OCI-LY1 (cell line): Measurements from ENCODE around the gene DMD.

Source experiments
- H2AFZ ChIP-seq: fragments of 200-600 bp; sonication (generic), shearing (Covaris generic); 2 replicates; pipeline ENCODE4 v1.6.0; 2014; ENCODE audit warnings: antibody characterized with exemption, mild to moderate bottlenecking, low read length
- H3F3A ChIP-seq: fragments of 200-600 bp; sonication (generic), shearing (Covaris generic); 2 replicates; pipeline ENCODE4 v1.6.0; 2014; ENCODE audit warnings: mild to moderate bottlenecking, antibody characterized with exemption, low read length, moderate library complexity; ENCODE audit not compliant: insufficient read depth
- H3K27ac ChIP-seq: fragments of 200-600 bp; sonication (generic); 2 replicates; pipeline ENCODE4 v1.5.1; 2014; ENCODE audit warnings: low read length, mixed run types, mild to moderate bottlenecking, low read depth; ENCODE audit not compliant: poor library complexity, severe bottlenecking
- H3K27me3 ChIP-seq: fragments of 200-600 bp; sonication (generic); 2 replicates; pipeline ENCODE4 v1.6.0; 2014; ENCODE audit warnings: antibody characterized with exemption, mild to moderate bottlenecking, low read length, moderate library complexity; ENCODE audit not compliant: insufficient read depth
- H3K36me3 ChIP-seq: fragments of 200-600 bp; sonication (generic); 2 replicates; pipeline ENCODE4 v1.6.1; 2014; ENCODE audit warnings: mild to moderate bottlenecking, antibody characterized with exemption, low read length, moderate library complexity, mixed read lengths; ENCODE audit not compliant: insufficient read depth
- H3K4me1 ChIP-seq: fragments of 200-600 bp; sonication (generic); 2 replicates; pipeline ENCODE4 v1.5.1; 2014; ENCODE audit warnings: mild to moderate bottlenecking, low read length, moderate library complexity; ENCODE audit not compliant: insufficient read depth, severe bottlenecking
- H3K4me2 ChIP-seq: fragments of 200-600 bp; sonication (generic), shearing (Covaris generic); 2 replicates; pipeline ENCODE4 v1.6.1; 2014; ENCODE audit warnings: low read length
- H3K4me3 ChIP-seq: fragments of 200-600 bp; sonication (generic); 2 replicates; pipeline ENCODE4 v1.5.1; 2014; ENCODE audit warnings: low read length, low read depth, mild to moderate bottlenecking, mixed read lengths; ENCODE audit not compliant: poor library complexity, severe bottlenecking
- H3K79me2 ChIP-seq: fragments of 200-600 bp; shearing (Covaris generic); 2 replicates; pipeline ENCODE4 v1.6.1; 2016; ENCODE audit warnings: mixed run types, low read length, mixed read lengths; ENCODE audit not compliant: insufficient read depth
- H3K9ac ChIP-seq: fragments of 200-600 bp; sonication (generic), shearing (Covaris generic); 2 replicates; pipeline ENCODE4 v1.6.1; 2014; ENCODE audit warnings: mild to moderate bottlenecking, low read length, mixed read lengths
- H3K9me2 ChIP-seq: fragments of 200-600 bp; sonication (generic), shearing (Covaris generic); 2 replicates; pipeline ENCODE4 v1.6.1; 2014; ENCODE audit warnings: low read depth, mild to moderate bottlenecking, low read length, mixed read lengths
- H3K9me3 ChIP-seq: fragments of 200-600 bp; shearing (Covaris generic); 2 replicates; pipeline ENCODE4 v1.6.1; 2014; ENCODE audit warnings: low read length, mixed read lengths
- H4K20me1 ChIP-seq: fragments of 200-600 bp; sonication (generic), shearing (Covaris generic); 2 replicates; pipeline ENCODE4 v1.6.0; 2016; ENCODE audit warnings: mild to moderate bottlenecking, low read length; ENCODE audit not compliant: insufficient read depth
- CTCF ChIP-seq: fragments of 200-600 bp; sonication (generic), shearing (Covaris generic); IDR thresholded peaks from 2 replicates; pipeline ENCODE4 v1.5.1; 2017; ENCODE audit warnings: mild to moderate bottlenecking, antibody characterized with exemption, low read length, moderate library complexity, mixed read lengths
- EZH2 ChIP-seq: fragments of 200-600 bp; sonication (generic), shearing (Covaris generic); IDR thresholded peaks from 2 replicates; pipeline ENCODE4 v1.8.0; 2017; ENCODE audit warnings: borderline replicate concordance, mixed run types, mild to moderate bottlenecking, antibody characterized with exemption, low read length, moderate library complexity, mixed read lengths

The DMD gene

DNA sequence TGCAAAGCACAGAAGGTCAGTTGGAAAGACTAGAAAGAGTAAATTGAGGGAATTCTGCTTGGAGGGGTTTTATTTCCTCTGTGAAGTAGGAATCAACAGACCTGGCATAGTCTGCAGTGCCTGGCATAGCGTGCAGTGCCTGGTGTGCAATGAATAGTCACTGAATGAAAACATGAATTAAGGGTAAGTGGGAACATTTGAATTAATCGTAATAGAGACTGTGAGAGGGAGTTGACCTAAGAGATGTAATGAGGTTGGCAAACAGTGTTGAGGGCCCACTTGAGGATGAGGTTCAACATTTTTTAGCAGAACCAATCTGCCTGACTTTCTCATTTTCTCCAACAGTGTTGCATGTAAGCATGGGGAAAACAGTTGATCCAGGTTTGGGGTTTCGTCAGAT lies 1762.3 kb downstream of the DMD start:
- no peak overlapping the region for H3K27ac ChIP-seq
- H3K9ac ChIP-seq, result no peak overlapping the region
- H3K9me3 ChIP-seq, result no peaks in the 10 kb centered on the region
- no peaks in the 10 kb centered on the region for H3K27me3 ChIP-seq
- no peaks in the 10 kb centered on the region for H3F3A ChIP-seq
- H3K79me2 ChIP-seq, result no peaks in the 10 kb centered on the region
- H3K36me3 ChIP-seq, result no peaks in the 10 kb centered on the region
- no peak overlapping the region for H3K4me3 ChIP-seq
- no peaks in the 10 kb centered on the region for H4K20me1 ChIP-seq
- no peak for TF ChIP-seq CTCF
- no peak for TF ChIP-seq EZH2
- no peak overlapping the region for H3K4me2 ChIP-seq
- no peaks in the 10 kb centered on the region for H3K4me1 ChIP-seq
- H2AFZ ChIP-seq, result no peak overlapping the region
- H3K9me2 ChIP-seq, result no peaks in the 10 kb centered on the region

GRCh38 chrX:31445542-31445941 lies 1765.8 kb downstream of the DMD start:
- no peaks in the 10 kb centered on the region for H4K20me1 ChIP-seq
- H3K36me3 ChIP-seq, result no peaks in the 10 kb centered on the region
- H3K9me3 ChIP-seq, result no peaks in the 10 kb centered on the region
- H2AFZ ChIP-seq, result no peak overlapping the region
- H3K79me2 ChIP-seq, result no peaks in the 10 kb centered on the region
- H3K4me1 ChIP-seq, result no peaks in the 10 kb centered on the region
- H3K27ac ChIP-seq, result no peak overlapping the region
- H3K27me3 ChIP-seq, result no peaks in the 10 kb centered on the region
- H3K4me2 ChIP-seq, result no peak overlapping the region
- H3K9me2 ChIP-seq, result no peaks in the 10 kb centered on the region
- no peak overlapping the region for H3K9ac ChIP-seq
- H3F3A ChIP-seq, result no peaks in the 10 kb centered on the region
- TF ChIP-seq CTCF (no peak), EZH2 (no peak)
- no peak overlapping the region for H3K4me3 ChIP-seq

- H3K27ac ChIP-seq, result no peak overlapping the region
- TF ChIP-seq EZH2 (no peak), CTCF (no peak)
- H3K79me2 ChIP-seq, result no peaks in the 10 kb centered on the region
- H3K9me2 ChIP-seq, result no peaks in the 10 kb centered on the region
- no peak overlapping the region for H2AFZ ChIP-seq
- H3F3A ChIP-seq, result no peaks in the 10 kb centered on the region
- H3K4me1 ChIP-seq, result no peaks in the 10 kb centered on the region
- H3K4me3 ChIP-seq, result no peak overlapping the region
- H3K27me3 ChIP-seq, result no peaks in the 10 kb centered on the region
- no peaks in the 10 kb centered on the region for H4K20me1 ChIP-seq
- no peak overlapping the region for H3K9ac ChIP-seq
- H3K36me3 ChIP-seq, result no peaks in the 10 kb centered on the region
- H3K4me2 ChIP-seq, result no peak overlapping the region
- no peaks in the 10 kb centered on the region for H3K9me3 ChIP-seq
Observed at GRCh38 chrX:31443654-31444053, 1767.7 kb downstream of the DMD start.
